ENCODE measurements around the gene HMGCS2. TPM values are rescaled to one million over a fixed set of nuclear protein-coding genes. Genes with fewer than 3 reads are reported as not detected.

HMGCS2 gene
- total RNA-seq, 2 experiments from 2014 or later, result not detected

DNA sequence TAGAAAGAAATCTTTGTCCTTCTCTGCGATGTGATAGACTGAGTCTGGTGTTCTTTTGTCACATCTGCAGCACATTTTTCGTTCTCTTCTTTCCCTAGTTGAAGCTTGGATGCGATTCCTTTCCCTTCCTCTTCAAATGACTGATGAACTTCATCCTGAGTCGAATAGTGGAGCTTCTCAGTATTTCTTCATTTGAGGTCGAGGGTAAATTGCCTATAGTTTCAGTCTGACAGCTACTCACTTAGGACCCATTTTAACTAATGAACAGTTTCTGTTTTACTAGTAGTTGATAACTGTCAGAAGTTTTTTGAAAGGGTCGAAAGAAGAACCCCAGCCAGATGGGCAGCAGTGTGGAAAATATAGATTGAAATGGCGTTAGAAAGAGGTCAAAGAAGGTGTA lies 47.2 kb upstream of the HMGCS2 start:
- H3K79me2 ChIP-seq (ENCODE audit: insufficient read depth, low read depth, low read length), result no peaks in the 10 kb centered on the region
- H2AFZ ChIP-seq (ENCODE audit: low read length), result no peak overlapping the region
- no peak for TF ChIP-seq EZH2phosphoT487 (IDR thresholded peaks at IDR 0.05; ENCODE audit: borderline replicate concordance, low read depth, low read length)
- TF ChIP-seq, protein P1, sequence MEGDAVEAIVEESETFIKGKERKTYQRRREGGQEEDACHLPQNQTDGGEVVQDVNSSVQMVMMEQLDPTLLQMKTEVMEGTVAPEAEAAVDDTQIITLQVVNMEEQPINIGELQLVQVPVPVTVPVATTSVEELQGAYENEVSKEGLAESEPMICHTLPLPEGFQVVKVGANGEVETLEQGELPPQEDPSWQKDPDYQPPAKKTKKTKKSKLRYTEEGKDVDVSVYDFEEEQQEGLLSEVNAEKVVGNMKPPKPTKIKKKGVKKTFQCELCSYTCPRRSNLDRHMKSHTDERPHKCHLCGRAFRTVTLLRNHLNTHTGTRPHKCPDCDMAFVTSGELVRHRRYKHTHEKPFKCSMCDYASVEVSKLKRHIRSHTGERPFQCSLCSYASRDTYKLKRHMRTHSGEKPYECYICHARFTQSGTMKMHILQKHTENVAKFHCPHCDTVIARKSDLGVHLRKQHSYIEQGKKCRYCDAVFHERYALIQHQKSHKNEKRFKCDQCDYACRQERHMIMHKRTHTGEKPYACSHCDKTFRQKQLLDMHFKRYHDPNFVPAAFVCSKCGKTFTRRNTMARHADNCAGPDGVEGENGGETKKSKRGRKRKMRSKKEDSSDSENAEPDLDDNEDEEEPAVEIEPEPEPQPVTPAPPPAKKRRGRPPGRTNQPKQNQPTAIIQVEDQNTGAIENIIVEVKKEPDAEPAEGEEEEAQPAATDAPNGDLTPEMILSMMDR (conservative IDR thresholded peaks at IDR 0.05; ENCODE audit: low read length), result no peak
- no TSS peak for BruUV-seq (replicated peaks)
- CTCF ChIA-PET (ENCODE audit: unreplicated experiment), result no interaction called here
- H3K36me3 ChIP-seq (ENCODE audit: insufficient read depth, low read length), result no peaks in the 10 kb centered on the region
- POLR2A ChIA-PET, result no interaction called here
- no peaks in the 10 kb centered on the region for H3K9me2 ChIP-seq (ENCODE audit: insufficient read depth, low read length)
- H3K9me3 ChIP-seq (ENCODE audit: low read length), result no peaks in the 10 kb centered on the region
- DNase-seq (ENCODE audit: low spot score), result no peak
- no peak overlapping the region for H3K27ac ChIP-seq (ENCODE audit: low read depth, low read length, poor library complexity, severe bottlenecking)
- intact Hi-C loops (cut with micrococcal nuclease; ENCODE audit: unreplicated experiment), result loop anchor here (10.0 kb wide), 1 partner anchor 49 kb away; no protein-coding TSS in a partner anchor
- H3K4me1 ChIP-seq (ENCODE audit: insufficient read depth, low read length, poor library complexity, severe bottlenecking), result no peaks in the 10 kb centered on the region
- H4K20me1 ChIP-seq (ENCODE audit: insufficient read depth, low read length), result no peaks in the 10 kb centered on the region
- H3K4me2 ChIP-seq (ENCODE audit: low read length), result no peak overlapping the region
- no peak overlapping the region for H3K4me3 ChIP-seq (ENCODE audit: low read depth, low read length, poor library complexity, severe bottlenecking)

DNA sequence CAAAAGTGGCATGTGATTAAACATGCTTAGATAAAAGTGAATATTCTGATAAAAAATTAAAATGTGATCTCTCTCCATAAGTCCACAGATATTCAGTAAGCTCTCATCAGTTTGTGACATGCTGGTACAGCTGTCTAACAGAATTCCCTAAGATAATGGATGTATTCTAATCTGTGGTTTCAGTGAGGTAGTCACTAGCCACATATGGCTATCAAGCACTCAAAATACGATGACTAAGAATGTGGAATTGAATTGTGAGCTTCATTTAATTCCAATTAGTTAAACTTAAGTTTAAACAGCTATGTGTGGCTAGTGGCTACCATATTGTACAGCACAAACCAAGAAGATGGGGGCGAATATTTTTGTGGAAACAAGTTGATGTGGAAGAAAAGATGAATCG lies 46.7 kb upstream of the HMGCS2 start:
- TF ChIP-seq, protein P1 (conservative IDR thresholded peaks at IDR 0.05; ENCODE audit: low read length), result no peak
- no peak for TF ChIP-seq EZH2phosphoT487 (IDR thresholded peaks at IDR 0.05; ENCODE audit: borderline replicate concordance, low read depth, low read length)
- Histone ChIP-seq H3K36me3 (ENCODE audit: insufficient read depth, low read length) (no peaks in the 10 kb centered on the region), H3K4me3 (ENCODE audit: low read depth, low read length, poor library complexity, severe bottlenecking) (no peak overlapping the region), H3K9me2 (ENCODE audit: insufficient read depth, low read length) (no peaks in the 10 kb centered on the region), H4K20me1 (ENCODE audit: insufficient read depth, low read length) (no peaks in the 10 kb centered on the region), H3K4me2 (ENCODE audit: low read length) (no peak overlapping the region), H3K27ac (ENCODE audit: low read depth, low read length, poor library complexity, severe bottlenecking) (no peak overlapping the region), H3K9me3 (ENCODE audit: low read length) (no peaks in the 10 kb centered on the region), H3K4me1 (ENCODE audit: insufficient read depth, low read length, poor library complexity, severe bottlenecking) (no peaks in the 10 kb centered on the region), H2AFZ (ENCODE audit: low read length) (no peak overlapping the region), H3K79me2 (ENCODE audit: insufficient read depth, low read depth, low read length) (no peaks in the 10 kb centered on the region)
- POLR2A ChIA-PET, result no interaction called here
- no peak for DNase-seq (ENCODE audit: low spot score)
- CTCF ChIA-PET (ENCODE audit: unreplicated experiment), result no interaction called here
- intact Hi-C loops (cut with micrococcal nuclease; ENCODE audit: unreplicated experiment), result loop anchor here (10.0 kb wide), 1 partner anchor 49 kb away; no protein-coding TSS in a partner anchor
- no TSS peak for BruUV-seq (replicated peaks)

DNA sequence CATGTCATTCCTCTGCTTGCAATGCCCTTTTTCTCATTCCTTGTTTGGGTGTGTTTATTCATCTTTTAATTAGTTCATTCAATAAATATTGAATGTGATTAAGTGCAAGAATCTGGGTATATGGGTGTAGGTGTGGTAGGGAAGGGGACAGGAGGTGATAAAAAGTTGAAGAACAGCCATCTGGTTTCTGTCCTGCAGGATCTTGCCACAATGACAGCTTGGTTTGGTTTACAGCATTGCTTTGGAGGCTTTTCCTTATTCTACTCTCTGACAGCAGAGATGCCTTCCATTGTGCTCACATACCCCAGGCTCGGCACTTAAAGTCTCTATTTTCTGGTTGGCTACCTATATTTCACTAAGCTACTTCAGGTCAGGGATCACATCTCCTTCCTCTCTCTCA lies 45.6 kb upstream of the HMGCS2 start:
- TF ChIP-seq, protein P1 (conservative IDR thresholded peaks at IDR 0.05; ENCODE audit: low read length), result no peak
- TF ChIP-seq EZH2phosphoT487 (IDR thresholded peaks at IDR 0.05; ENCODE audit: borderline replicate concordance, low read depth, low read length), result no peak
- DNase-seq (ENCODE audit: low spot score), result no peak
- no TSS peak for BruUV-seq (replicated peaks)
- CTCF ChIA-PET (ENCODE audit: unreplicated experiment), result no interaction called here
- no peaks in the 10 kb centered on the region for H4K20me1 ChIP-seq (ENCODE audit: insufficient read depth, low read length)
- no peaks in the 10 kb centered on the region for H3K79me2 ChIP-seq (ENCODE audit: insufficient read depth, low read depth, low read length)
- H3K4me2 ChIP-seq (ENCODE audit: low read length), result no peak overlapping the region
- no peak overlapping the region for H3K4me3 ChIP-seq (ENCODE audit: low read depth, low read length, poor library complexity, severe bottlenecking)
- H3K27ac ChIP-seq (ENCODE audit: low read depth, low read length, poor library complexity, severe bottlenecking), result no peak overlapping the region
- no peak overlapping the region for H2AFZ ChIP-seq (ENCODE audit: low read length)
- no peaks in the 10 kb centered on the region for H3K9me2 ChIP-seq (ENCODE audit: insufficient read depth, low read length)
- intact Hi-C loops (cut with micrococcal nuclease; ENCODE audit: unreplicated experiment), result loop anchor here (10.0 kb wide), 1 partner anchor 51 kb away; no protein-coding TSS in a partner anchor
- POLR2A ChIA-PET, result no interaction called here
- no peaks in the 10 kb centered on the region for H3K9me3 ChIP-seq (ENCODE audit: low read length)
- H3K4me1 ChIP-seq (ENCODE audit: insufficient read depth, low read length, poor library complexity, severe bottlenecking), result no peaks in the 10 kb centered on the region
- no peaks in the 10 kb centered on the region for H3K36me3 ChIP-seq (ENCODE audit: insufficient read depth, low read length)

Measured in OCI-LY7 (cell line).